Stimulated activated naive B cell treated with anti-CD40 and anti-IgM and Interleukin-4, amounts not matched to agents 10 μg/mL and 1 μg/mL and 100 μg/mL, for 72 hours (primary cell): ENCODE results near the gene SPATA46.
"Not testable (repeated sequence)": the region's sequence is repeated elsewhere in the genome, so short reads cannot be mapped to it uniquely, and the experiment has no call there.

ENCODE experiments used
- ATAC-seq, 2 donors: fragments of 150-1000 bp; cut with Tn5 transposase; replicated peaks; 2 replicates each; pipeline ENCODE4 v1.10.0; 2021; ENCODE audit warnings: moderate library complexity in 1 of 2
- DNase-seq: peaks from one replicate; pipeline ENCODE4 v3.0.0; 2021
- H3K27ac Mint-ChIP-seq: one replicate; pipeline ENCODE4 v1.8.0; 2022; ENCODE audit warnings: mild to moderate bottlenecking, mixed read lengths
- H3K27me3 Mint-ChIP-seq, 2 donors: one replicate each; pipeline ENCODE4 v1.8.0; 2022; ENCODE audit warnings: mixed read lengths in 2 of 2
- H3K36me3 Mint-ChIP-seq, 2 donors: one replicate each; pipeline ENCODE4 v1.8.0; 2022; ENCODE audit warnings: mixed read lengths in 2 of 2, mild to moderate bottlenecking in 1 of 2
- H3K4me1 Mint-ChIP-seq, 2 donors: one replicate each; pipeline ENCODE4 v1.8.0; 2022; ENCODE audit warnings: mixed read lengths in 2 of 2, mild to moderate bottlenecking in 1 of 2
- H3K4me3 Mint-ChIP-seq, 2 donors: one replicate each; pipeline ENCODE4 v1.8.0; 2022; ENCODE audit warnings: mild to moderate bottlenecking in 2 of 2, mixed read lengths in 2 of 2, moderate library complexity in 1 of 2
- H3K9me3 Mint-ChIP-seq, 2 donors: one replicate each; pipeline ENCODE4 v1.8.0; 2022; ENCODE audit warnings: mixed read lengths in 2 of 2, mild to moderate bottlenecking in 1 of 2

The SPATA46 gene

DNA sequence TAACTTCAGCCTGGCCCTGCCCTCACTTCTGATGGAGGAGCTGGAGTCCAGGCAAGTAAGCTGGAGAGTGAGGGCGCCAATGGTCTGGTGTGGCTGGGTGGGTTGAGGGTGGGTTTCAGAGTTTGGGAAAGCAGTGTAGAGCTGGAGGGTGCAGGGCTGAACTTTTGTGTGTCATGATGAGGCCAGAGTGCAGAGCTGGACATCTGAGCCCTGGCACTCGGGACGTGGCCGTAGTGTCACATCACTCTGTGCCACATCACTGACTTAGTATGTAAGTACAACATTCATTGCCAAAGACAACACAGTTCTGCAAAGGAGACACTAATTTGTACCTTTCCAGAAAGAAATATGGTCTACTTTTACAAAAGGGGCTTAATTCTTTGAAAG lies 15.8 kb downstream of the SPATA46 start:
- H3K9me3 Mint-ChIP-seq = no peaks in the 10 kb centered on the region
- H3K36me3 Mint-ChIP-seq = no peaks in the 10 kb centered on the region
- no peak for ATAC-seq
- no peak overlapping the region for H3K27ac Mint-ChIP-seq
- peaks cover 28 to 48% of the 10 kb centered on the region in 2 donors for H3K27me3 Mint-ChIP-seq
- no peak for DNase-seq
- no peak overlapping the region for H3K4me3 Mint-ChIP-seq
- peaks cover 5 to 10% of the 10 kb centered on the region in 2 donors for H3K4me1 Mint-ChIP-seq

DNA sequence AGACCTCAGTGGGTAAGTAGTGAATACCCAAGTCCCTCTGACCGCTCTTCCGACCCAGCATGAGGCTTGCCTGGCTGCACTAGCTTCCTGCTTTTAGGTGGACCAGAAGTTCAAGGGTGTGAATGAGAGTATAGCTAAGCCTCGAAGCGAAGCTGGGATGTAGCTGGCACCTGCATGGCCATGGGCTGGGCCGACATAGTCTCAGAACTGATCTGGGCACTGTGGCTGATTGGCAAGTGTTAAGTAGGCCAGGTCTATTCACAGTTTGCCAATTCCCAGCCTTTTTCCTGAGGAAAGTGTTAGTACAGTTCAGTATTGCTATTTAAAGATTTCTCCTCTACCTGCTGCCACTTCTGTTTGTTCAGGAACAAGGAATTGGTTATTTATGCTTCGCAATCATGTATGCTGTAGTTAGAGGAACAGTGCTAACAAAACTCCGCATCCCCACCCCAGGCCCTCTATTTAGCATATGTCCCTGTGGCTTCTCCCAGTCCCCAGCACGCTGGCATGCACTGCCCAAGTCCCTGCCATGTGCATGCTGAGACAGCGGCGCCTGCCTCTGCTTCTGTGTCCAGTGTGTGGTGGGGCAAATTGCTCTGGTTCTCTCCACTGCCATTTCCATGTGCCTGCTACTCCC lies 16.3 kb downstream of the SPATA46 start:
- H3K27ac Mint-ChIP-seq = no peak overlapping the region
- H3K36me3 Mint-ChIP-seq = no peaks in the 10 kb centered on the region
- ATAC-seq (no peak), DNase-seq (no peak)
- no peak overlapping the region for H3K4me3 Mint-ChIP-seq
- H3K27me3 Mint-ChIP-seq = peaks cover 31 to 47% of the 10 kb centered on the region in 2 donors
- H3K4me1 Mint-ChIP-seq = peaks cover 5 to 10% of the 10 kb centered on the region in 2 donors
- H3K9me3 Mint-ChIP-seq = no peaks in the 10 kb centered on the region

DNA sequence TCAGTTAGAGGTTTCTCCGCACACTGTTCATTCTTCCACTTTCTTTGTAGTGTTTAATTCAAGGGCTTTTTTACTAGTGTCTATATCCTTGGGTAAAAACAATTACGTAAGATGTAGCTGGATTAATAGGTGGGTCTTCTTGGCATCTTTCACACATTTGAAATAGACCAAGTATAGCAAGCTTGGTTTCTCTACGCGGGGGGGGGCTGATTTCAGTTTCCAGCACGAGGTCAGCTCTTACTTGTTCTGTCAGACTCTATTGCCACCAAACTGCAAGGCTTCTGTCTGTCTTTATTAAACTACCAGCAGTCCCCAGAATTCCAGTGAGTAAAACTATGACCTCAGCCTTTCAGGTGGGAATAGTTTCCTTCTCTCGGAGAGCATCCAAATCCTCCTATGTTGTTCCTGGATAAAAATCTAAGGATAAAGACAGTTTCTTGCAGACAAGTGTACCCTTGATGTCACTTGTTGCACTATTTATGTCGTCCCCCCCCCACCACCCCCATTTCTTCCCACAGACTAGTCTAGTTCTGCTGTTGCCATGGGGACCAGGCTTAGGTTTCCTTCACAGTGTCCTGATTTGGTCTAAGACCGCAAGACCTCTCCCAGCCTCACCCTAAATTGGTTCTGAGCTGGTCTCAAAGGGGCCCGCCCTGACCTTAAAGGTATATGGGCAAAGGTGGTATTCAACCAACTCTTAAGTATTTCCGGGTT lies 17.0 kb downstream of the SPATA46 start:
- Mint-ChIP-seq H3K27ac (no peak overlapping the region), H3K27me3 (peaks cover 32 to 41% of the 10 kb centered on the region in 2 donors), H3K4me1 (peaks cover 5 to 10% of the 10 kb centered on the region in 2 donors), H3K4me3 (no peak overlapping the region), H3K9me3 (no peaks in the 10 kb centered on the region), H3K36me3 (no peaks in the 10 kb centered on the region)
- no peak for ATAC-seq
- DNase-seq = no peak

- H3K27ac Mint-ChIP-seq = no peak overlapping the region
- H3K4me3 Mint-ChIP-seq = no peak overlapping the region
- no peak for ATAC-seq
- H3K36me3 Mint-ChIP-seq = no peaks in the 10 kb centered on the region
- H3K4me1 Mint-ChIP-seq = peaks cover 5 to 10% of the 10 kb centered on the region in 2 donors
- H3K27me3 Mint-ChIP-seq = peaks cover 27 to 37% of the 10 kb centered on the region in 2 donors
- no peaks in the 10 kb centered on the region for H3K9me3 Mint-ChIP-seq
- DNase-seq = no peak
These were observed 17.7 kb downstream of the SPATA46 start for GRCh38 chr1:162358928-162359327.

DNA sequence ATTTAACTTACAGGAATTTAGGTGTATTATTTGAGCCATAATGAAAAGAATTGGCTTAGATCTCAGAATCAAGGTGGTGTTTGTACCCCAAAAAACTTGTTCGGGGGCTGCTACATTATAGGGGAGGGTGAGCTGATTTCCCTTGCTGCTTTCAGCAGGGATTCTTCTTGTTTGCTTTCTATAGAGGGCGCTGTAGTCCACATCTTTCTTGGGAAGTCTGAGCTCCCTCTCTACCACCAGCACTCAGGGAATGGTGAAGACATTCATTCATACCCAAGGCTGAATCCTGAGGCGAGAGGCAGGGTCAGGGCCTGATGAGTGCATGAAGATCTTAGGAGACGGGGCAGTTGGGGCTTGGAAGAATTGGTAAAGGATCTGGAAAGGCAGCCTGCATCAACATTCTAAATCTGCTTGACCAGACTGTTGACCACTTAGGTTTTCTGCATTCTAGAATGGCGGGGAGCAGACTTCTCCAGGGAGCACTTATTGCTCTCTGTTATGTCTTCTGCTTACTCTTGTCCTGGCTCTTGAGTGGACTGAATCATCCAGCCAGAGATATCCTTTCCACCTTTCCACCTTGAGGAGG lies 18.9 kb downstream of the SPATA46 start:
- Mint-ChIP-seq H3K27me3 (peaks cover 18 to 26% of the 10 kb centered on the region in 2 donors), H3K36me3 (no peaks in the 10 kb centered on the region), H3K9me3 (no peaks in the 10 kb centered on the region), H3K4me3 (no peak overlapping the region), H3K27ac (no peak overlapping the region), H3K4me1 (peaks cover 5 to 10% of the 10 kb centered on the region in 2 donors)
- DNase-seq (no peak), ATAC-seq (peak in 1 of 2 donors; percentile 26)

DNA sequence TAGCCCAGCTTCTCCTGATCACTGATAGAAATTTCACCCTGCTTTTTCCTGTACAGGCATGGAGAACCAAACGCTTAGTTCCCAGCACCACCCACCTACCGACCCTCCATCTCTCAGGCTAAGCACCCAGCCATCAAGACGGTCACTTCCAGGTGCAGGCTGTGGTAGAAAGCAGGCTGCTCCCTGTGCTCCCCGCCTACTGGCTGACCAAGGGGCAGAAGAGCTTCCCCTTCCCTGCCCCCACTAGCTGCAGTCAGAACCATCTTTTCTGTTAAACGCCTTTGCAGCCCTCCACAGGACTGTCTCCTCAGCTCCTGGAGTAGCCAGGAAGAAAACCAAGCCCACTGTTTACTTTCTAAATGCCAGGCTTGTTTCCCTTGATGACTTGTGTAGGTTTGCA lies 23.0 kb downstream of the SPATA46 start:
- H3K9me3 Mint-ChIP-seq = no peaks in the 10 kb centered on the region
- H3K27me3 Mint-ChIP-seq = peaks cover 16 to 20% of the 10 kb centered on the region in 2 donors
- no peaks in the 10 kb centered on the region for H3K36me3 Mint-ChIP-seq
- DNase-seq (no peak), ATAC-seq (no peak)
- no peaks in the 10 kb centered on the region for H3K4me1 Mint-ChIP-seq
- H3K27ac Mint-ChIP-seq = no peak overlapping the region
- no peak overlapping the region for H3K4me3 Mint-ChIP-seq

DNA sequence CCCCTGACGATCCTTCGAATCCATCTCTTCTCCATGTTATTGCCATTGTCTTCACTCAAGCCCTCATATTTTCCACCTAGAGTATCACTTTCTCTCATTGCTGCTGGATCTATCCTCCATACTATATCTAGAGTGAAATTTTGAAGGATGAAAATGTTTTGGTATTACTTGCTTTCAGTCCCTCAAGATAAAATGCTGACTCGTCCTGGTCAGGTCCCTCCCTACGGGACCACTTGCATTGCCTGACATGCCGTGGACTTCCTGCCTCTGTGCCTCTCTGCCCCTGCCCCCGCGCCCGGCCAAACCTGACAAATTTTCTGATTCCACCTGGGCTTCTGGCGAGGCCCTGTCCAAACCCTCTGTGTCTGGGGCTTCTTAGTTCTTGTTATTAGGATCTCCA lies 23.6 kb downstream of the SPATA46 start:
- H3K27me3 Mint-ChIP-seq = peaks cover 16 to 20% of the 10 kb centered on the region in 2 donors
- no peaks in the 10 kb centered on the region for H3K4me1 Mint-ChIP-seq
- no peak overlapping the region for H3K4me3 Mint-ChIP-seq
- no peaks in the 10 kb centered on the region for H3K36me3 Mint-ChIP-seq
- DNase-seq (no peak), ATAC-seq (no peak)
- no peaks in the 10 kb centered on the region for H3K9me3 Mint-ChIP-seq
- H3K27ac Mint-ChIP-seq = no peak overlapping the region

DNA sequence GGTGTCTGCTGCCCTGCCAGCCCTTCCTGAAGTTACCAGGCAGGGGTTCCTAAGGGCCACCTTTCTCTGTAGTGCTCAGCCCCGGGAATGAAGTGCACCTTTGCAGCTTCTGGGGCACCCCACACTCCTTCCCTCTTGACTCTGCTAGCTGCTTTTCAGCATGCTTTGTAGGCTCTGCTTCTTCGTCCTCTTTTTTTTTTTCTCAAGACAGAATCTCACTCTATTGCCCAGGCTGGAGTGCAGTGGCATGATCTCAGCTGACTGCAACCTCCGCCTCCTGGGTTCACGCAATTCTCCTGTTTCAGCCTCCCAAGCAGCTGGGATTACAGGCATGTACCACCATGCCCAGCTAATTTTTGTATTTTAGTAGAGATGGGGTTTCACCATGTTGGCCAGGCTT lies 24.8 kb downstream of the SPATA46 start:
- H3K27ac Mint-ChIP-seq, H3K36me3 Mint-ChIP-seq, H3K4me1 Mint-ChIP-seq, H3K27me3 Mint-ChIP-seq, H3K4me3 Mint-ChIP-seq, H3K9me3 Mint-ChIP-seq, ATAC-seq, DNase-seq: not testable (repeated sequence)

- ATAC-seq = no peak
- H3K4me1 Mint-ChIP-seq = no peaks in the 10 kb centered on the region
- H3K4me3 Mint-ChIP-seq = no peak overlapping the region
- no peak for DNase-seq
- H3K9me3 Mint-ChIP-seq = no peaks in the 10 kb centered on the region
- peaks cover 4 to 5% of the 10 kb centered on the region in 2 donors for H3K27me3 Mint-ChIP-seq
- no peak overlapping the region for H3K27ac Mint-ChIP-seq
- no peaks in the 10 kb centered on the region for H3K36me3 Mint-ChIP-seq
These were observed 25.3 kb downstream of the SPATA46 start for GRCh38 chr1:162351246-162351842.

DNA sequence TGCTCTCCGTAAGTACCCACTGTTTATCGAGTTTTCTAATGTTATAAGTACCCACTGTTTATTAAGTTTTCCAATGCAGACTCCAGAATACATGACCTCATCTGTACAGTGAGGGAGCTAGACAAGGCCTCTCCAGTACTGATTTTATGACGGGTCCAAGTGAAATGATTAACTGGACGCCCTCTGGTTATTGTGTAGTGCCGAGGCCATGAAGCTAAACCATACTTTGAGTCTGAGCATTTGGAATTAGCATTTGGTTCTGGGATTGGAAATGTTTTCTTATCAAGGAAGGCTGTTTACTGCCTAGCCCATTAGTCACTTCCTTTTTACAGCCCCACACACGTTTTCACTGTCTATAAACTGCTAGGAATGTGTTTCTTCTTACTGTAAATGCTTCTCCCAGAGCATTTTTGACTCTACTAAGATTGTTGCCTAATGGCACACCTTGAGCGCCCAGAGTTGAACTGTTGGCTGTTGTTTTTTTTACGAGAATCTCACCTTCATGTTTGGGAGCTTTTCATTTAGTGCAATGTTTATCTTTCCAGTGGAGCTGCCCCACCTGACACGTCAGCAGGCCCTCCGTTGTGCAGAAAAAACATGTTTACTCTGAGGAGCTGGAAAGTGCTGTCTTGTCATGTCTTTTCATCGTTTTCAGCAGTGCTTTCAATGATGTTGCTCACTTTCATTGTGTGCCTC lies 26.9 kb downstream of the SPATA46 start:
- peaks cover 0 to 5% of the 10 kb centered on the region in 2 donors for H3K27me3 Mint-ChIP-seq
- DNase-seq (no peak), ATAC-seq (no peak)
- no peaks in the 10 kb centered on the region for H3K4me1 Mint-ChIP-seq
- no peaks in the 10 kb centered on the region for H3K9me3 Mint-ChIP-seq
- H3K4me3 Mint-ChIP-seq = no peak overlapping the region
- no peaks in the 10 kb centered on the region for H3K36me3 Mint-ChIP-seq
- H3K27ac Mint-ChIP-seq = no peak overlapping the region

GRCh38 chr1:162347281-162347680 lies 29.4 kb downstream of the SPATA46 start:
- H3K27me3 Mint-ChIP-seq = peaks cover 0 to 5% of the 10 kb centered on the region in 2 donors
- ATAC-seq = no peak

GRCh38 chr1:162343470-162343869 lies 33.2 kb downstream of the SPATA46 start:
- DNase-seq (no peak), ATAC-seq (no peak)
- Mint-ChIP-seq H3K27me3 (no peaks in the 10 kb centered on the region), H3K9me3 (no peaks in the 10 kb centered on the region), H3K36me3 (no peaks in the 10 kb centered on the region), H3K4me3 (no peak overlapping the region), H3K27ac (no peak overlapping the region), H3K4me1 (no peaks in the 10 kb centered on the region)

More at GRCh38 chr1:162347281-162347680, 29.4 kb downstream of the SPATA46 start:
- Mint-ChIP-seq H3K4me3 (no peak overlapping the region), H3K36me3 (no peaks in the 10 kb centered on the region), H3K4me1 (no peaks in the 10 kb centered on the region), H3K9me3 (no peaks in the 10 kb centered on the region), H3K27ac (no peak overlapping the region)
- DNase-seq = no peak

- Mint-ChIP-seq H3K27me3 (no peaks in the 10 kb centered on the region), H3K4me3 (no peak overlapping the region)
These were observed 34.1 kb downstream of the SPATA46 start for GRCh38 chr1:162342452-162342983.

More at GRCh38 chr1:162342452-162342983, 34.1 kb downstream of the SPATA46 start:
- Mint-ChIP-seq H3K36me3 (no peaks in the 10 kb centered on the region), H3K27ac (no peak overlapping the region), H3K9me3 (no peaks in the 10 kb centered on the region), H3K4me1 (no peaks in the 10 kb centered on the region)
- no peak for ATAC-seq
- DNase-seq = no peak
